ENCODE measurements around the gene ATXN1.

ATXN1 gene

GRCh38 chr6:16437095-16437494 is 324.2 kb downstream of the ATXN1 start:
- H3K4me3 ChIP-seq (ENCODE audit: low read depth, low read length), result no peak overlapping the region
- H3K4me2 ChIP-seq (ENCODE audit: low read length), result no peak overlapping the region
- no peaks in the 10 kb centered on the region for H3K27me3 ChIP-seq (ENCODE audit: control insufficient read depth, insufficient read depth, low read length)
- no peak overlapping the region for H3K27ac ChIP-seq
- TF ChIP-seq CTCF (IDR thresholded peaks at IDR 0.05), result no peak
- no peak overlapping the region for H2AFZ ChIP-seq
- H3K79me2 ChIP-seq, result no peaks in the 10 kb centered on the region
- H3K36me3 ChIP-seq (ENCODE audit: control insufficient read depth, insufficient read depth, low read length), result no peaks in the 10 kb centered on the region
- no peak overlapping the region for H3K9ac ChIP-seq
- H3K4me1 ChIP-seq, result no peaks in the 10 kb centered on the region
- H3K9me3 ChIP-seq (ENCODE audit: control insufficient read depth, low read length), result no peaks in the 10 kb centered on the region

GRCh38 chr6:16436550-16436949 is 324.7 kb downstream of the ATXN1 start:
- H3K27ac ChIP-seq, result no peak overlapping the region

GRCh38 chr6:16434885-16435284 is 326.4 kb downstream of the ATXN1 start:
- TF ChIP-seq CTCF (IDR thresholded peaks at IDR 0.05), result no peak
- no peak overlapping the region for H3K27ac ChIP-seq
- H3K36me3 ChIP-seq (ENCODE audit: control insufficient read depth, insufficient read depth, low read length), result no peaks in the 10 kb centered on the region
- no peaks in the 10 kb centered on the region for H3K79me2 ChIP-seq
- H3K4me1 ChIP-seq, result no peaks in the 10 kb centered on the region
- no peak overlapping the region for H3K4me3 ChIP-seq (ENCODE audit: low read depth, low read length)
- H3K4me2 ChIP-seq (ENCODE audit: low read length), result no peak overlapping the region
- no peaks in the 10 kb centered on the region for H3K27me3 ChIP-seq (ENCODE audit: control insufficient read depth, insufficient read depth, low read length)
- no peak overlapping the region for H3K9ac ChIP-seq
- no peak overlapping the region for H2AFZ ChIP-seq
- H3K9me3 ChIP-seq (ENCODE audit: control insufficient read depth, low read length), result no peaks in the 10 kb centered on the region

More at GRCh38 chr6:16436550-16436949, 324.7 kb downstream of the ATXN1 start:
- Histone ChIP-seq H2AFZ (no peak overlapping the region), H3K4me1 (no peaks in the 10 kb centered on the region), H3K9ac (no peak overlapping the region), H3K79me2 (no peaks in the 10 kb centered on the region), H3K4me2 (ENCODE audit: low read length) (no peak overlapping the region), H3K27me3 (ENCODE audit: control insufficient read depth, insufficient read depth, low read length) (no peaks in the 10 kb centered on the region), H3K36me3 (ENCODE audit: control insufficient read depth, insufficient read depth, low read length) (no peaks in the 10 kb centered on the region), H3K9me3 (ENCODE audit: control insufficient read depth, low read length) (no peaks in the 10 kb centered on the region), H3K4me3 (ENCODE audit: low read depth, low read length) (no peak overlapping the region)
- TF ChIP-seq CTCF (IDR thresholded peaks at IDR 0.05), result no peak

GRCh38 chr6:16433338-16433890 is 327.8 kb downstream of the ATXN1 start:
- TF ChIP-seq CTCF (IDR thresholded peaks at IDR 0.05), result no peak
- no peak overlapping the region for H3K4me2 ChIP-seq (ENCODE audit: low read length)
- H3K4me1 ChIP-seq, result no peaks in the 10 kb centered on the region
- no peaks in the 10 kb centered on the region for H3K27me3 ChIP-seq (ENCODE audit: control insufficient read depth, insufficient read depth, low read length)
- H3K4me3 ChIP-seq (ENCODE audit: low read depth, low read length), result no peak overlapping the region
- no peak overlapping the region for H3K27ac ChIP-seq
- no peaks in the 10 kb centered on the region for H3K9me3 ChIP-seq (ENCODE audit: control insufficient read depth, low read length)
- H3K36me3 ChIP-seq (ENCODE audit: control insufficient read depth, insufficient read depth, low read length), result no peaks in the 10 kb centered on the region
- no peak overlapping the region for H2AFZ ChIP-seq
- H3K79me2 ChIP-seq, result no peaks in the 10 kb centered on the region
- no peak overlapping the region for H3K9ac ChIP-seq
